NCI-H446 treated with DMSO at 0.1 percent for 48 hours (cell line): ENCODE measurements around the gene RASL10B.
"Not testable (repeated sequence)": the region's sequence is repeated elsewhere in the genome, so short reads cannot be mapped to it uniquely, and the experiment has no call there.

Experiments used
- DNase-seq: peaks from one replicate; lab custom pipeline; 2025; lab: John Stamatoyannopoulos, UW

The RASL10B gene, protein sequence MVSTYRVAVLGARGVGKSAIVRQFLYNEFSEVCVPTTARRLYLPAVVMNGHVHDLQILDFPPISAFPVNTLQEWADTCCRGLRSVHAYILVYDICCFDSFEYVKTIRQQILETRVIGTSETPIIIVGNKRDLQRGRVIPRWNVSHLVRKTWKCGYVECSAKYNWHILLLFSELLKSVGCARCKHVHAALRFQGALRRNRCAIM

DNA sequence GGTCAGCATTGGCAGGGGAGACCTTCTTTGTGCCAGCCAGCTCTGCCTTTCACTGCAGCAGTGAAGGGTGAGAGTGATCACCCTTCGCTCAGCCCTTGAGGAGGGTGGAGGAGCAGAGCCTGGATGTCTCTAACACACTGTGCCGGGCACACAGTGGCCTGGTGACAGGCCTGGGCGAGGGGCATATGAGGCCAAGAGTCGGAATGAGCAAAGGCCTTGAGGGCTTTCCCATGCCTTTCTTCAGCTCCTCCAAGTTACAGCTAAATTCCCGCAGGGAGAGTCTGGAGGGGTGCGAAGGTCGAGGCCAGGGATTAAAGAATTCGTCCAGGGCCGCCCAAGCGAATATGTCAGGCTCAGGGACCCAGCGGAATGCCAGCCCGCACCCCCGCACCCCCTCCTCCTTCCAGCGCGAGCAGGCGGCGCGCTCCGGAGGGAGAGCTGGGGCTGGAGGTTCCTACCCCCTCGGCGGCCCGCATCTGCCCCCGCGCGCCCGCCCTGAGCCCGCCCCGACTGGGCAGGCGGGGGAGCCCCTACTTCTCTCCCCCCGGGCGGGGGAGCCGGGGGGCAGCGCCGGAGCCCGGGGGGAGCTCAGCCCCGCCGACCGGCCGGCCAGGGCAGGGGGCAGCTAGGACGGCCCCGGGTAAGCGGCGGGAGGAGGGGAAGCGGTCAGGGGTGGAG, at the start of gene RASL10B:
TSS of gene RASL10B (plus strand) at position 401 of the 678 bp plus-strand sequence. CDS start 3,546 bp downstream, outside the sequence.
- DNase-seq, result no peak

DNA sequence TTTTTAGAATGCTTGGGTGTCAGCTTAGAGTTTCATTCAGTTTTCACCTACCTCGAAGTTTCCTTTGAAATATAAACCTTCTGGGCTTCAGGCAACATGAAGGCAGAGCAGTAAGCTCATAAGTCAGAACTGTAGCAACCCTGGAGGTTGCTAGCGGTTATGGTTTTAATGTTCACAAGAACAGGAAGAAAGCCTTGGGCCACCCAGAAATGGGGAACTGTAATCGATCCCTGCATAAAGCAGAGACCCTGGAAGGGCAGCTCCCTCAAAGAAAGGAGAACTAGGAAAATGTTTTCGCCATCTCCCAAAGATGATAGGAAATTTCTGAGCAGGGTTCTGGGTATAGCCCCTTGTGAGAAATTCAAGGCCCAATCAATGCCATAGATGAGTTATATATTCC, 47.8 kb upstream of the RASL10B start:
- no peak for DNase-seq

DNA sequence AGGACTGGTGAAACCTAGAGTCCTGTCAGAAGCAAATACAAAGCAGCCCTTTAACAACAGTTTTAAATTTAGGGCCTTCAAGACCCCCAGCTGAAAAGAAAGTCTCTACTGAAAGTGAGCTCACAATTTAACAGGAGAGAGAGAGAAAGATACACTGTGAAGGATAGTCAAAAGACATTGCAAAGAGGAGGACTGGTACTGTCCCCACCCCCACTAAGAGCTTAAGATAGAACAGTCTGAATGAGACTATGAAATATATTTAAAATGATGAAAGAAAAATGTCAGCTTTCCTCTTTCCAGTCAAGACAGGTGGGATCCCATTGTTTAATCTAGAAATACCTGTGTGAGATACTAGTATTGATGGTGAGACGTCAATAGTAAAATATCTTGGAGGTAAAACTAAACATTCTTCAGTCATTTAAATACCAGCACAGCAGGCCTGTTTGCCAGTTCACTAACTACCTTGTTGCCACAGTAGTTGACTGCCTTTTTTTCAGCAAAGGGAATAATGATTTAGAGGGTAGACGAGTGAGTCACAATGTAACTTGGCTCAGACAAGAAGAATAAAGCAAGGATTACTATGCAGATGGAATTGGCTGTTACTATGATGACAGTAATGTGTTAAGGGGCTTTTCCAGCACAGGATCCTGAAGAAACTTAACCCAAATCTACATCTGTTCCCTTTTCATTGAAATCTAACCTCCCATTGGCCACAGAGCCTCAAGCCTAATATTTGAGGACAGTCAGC, 47.2 kb upstream of the RASL10B start:
- DNase-seq, result peak; percentile 30

- no peak for DNase-seq
These were observed 38.8 kb upstream of the RASL10B start for GRCh38 chr17:35692512-35693210.

- DNase-seq, result no peak
These were observed 37.8 kb upstream of the RASL10B start for GRCh38 chr17:35693662-35694061.

GRCh38 chr17:35694906-35695305, 36.5 kb upstream of the RASL10B start:
- DNase-seq, result no peak

GRCh38 chr17:35695613-35696012, 35.8 kb upstream of the RASL10B start:
- DNase-seq, result no peak

DNA sequence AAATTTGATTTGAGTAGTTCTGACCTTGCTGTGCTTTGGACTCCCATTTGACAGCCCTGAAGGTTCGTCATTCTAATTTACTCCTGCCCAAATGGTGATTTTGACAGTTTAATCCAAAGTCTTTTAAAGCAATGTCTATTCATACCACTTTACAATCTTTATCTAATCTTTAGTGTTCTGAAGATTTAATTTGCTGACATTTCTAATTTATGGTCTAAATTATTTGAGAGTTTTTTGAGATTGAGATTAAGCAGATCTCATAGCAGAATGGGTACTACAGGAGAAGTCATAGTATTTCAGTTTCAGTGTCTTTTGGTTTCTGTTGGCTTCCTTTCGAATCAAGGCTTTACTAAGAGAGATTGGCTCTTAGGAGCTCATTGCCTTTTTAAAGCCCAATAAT, 32.6 kb upstream of the RASL10B start:
- DNase-seq, result no peak

GRCh38 chr17:35700150-35700549, 31.3 kb upstream of the RASL10B start:
- no peak for DNase-seq

GRCh38 chr17:35701491-35701890, 29.9 kb upstream of the RASL10B start:
- DNase-seq, result no peak

DNA sequence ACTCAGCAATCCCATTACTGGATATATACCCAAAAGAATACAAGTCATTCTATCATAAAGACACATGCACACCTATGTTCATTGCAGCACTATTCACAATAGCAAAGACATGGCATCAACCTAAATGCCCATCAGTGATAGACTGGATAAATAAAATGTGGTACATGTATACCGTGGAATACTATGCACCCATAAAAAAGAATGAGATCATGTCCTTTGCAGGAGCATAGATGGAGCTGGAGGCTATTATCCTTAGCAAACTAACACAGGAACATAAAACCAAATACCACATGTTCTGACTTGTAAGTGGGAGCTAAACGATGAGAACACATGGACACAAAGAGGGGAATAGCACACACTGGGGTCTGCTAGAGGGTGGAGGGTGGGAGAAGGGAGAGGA, 28.1 kb upstream of the RASL10B start:
- DNase-seq, result not testable (repeated sequence)

DNA sequence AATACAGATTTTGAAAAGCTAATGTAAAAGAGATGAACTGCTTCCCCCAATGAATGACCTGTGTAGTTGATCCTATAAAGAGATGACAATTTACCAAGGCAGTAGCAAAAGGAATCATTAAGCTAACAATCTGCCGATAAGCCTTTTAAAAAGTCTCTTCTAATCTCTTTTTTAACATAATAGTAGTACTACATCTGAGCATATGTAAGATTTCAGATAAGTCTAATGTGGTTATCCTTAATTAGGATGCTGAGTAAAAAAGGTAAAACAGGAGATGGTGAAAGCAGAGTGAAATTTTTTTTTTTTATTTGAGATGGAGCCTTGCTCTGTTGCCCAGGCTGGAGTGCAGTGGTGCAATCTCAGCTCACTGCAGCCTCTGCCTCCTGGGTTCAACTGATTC, 26.2 kb upstream of the RASL10B start:
- DNase-seq, result no peak

- DNase-seq, result no peak
These were observed 25.7 kb upstream of the RASL10B start for GRCh38 chr17:35705705-35706104.

DNA sequence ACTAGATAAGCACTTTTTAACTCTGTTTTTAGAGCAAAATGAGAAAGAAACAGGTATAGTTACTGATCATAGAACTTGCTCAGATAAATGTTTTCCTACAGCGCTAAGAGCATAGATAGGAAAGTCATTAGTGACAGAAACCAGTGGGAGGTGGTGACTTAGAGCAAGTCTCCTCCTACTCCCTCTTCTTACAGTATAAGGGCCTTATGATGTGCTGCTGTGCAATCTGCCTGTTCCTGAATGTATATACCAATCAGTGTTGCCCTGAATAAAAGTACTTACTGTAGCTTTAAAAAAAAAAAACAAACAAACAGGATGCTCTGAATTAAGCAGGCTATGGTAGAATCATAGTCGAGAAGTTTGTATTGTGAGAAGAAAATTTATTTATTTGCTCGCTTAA, 23.3 kb upstream of the RASL10B start:
- DNase-seq, result no peak

DNA sequence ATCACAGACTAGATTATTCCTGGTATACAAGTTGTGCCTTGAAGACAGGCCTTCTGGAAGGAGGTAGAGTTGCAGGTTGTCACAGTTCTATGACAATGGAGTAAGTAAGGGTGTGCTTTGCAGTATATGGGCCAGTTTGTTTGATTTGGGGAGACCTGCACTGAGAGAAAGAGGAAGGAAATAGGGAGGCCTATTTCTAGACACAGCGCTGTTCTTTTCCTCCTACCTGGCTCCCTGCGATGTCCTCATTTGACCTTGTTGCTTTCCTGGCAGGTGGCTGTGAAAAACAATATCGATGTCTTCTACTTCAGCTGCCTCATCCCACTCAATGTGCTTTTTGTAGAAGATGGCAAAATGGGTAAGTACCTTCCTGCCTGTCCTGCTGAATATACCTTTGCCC, 22.5 kb upstream of the RASL10B start:
- DNase-seq, result no peak

- DNase-seq, result peak; percentile 49
These were observed 21.6 kb upstream of the RASL10B start for GRCh38 chr17:35709874-35710273.

DNA sequence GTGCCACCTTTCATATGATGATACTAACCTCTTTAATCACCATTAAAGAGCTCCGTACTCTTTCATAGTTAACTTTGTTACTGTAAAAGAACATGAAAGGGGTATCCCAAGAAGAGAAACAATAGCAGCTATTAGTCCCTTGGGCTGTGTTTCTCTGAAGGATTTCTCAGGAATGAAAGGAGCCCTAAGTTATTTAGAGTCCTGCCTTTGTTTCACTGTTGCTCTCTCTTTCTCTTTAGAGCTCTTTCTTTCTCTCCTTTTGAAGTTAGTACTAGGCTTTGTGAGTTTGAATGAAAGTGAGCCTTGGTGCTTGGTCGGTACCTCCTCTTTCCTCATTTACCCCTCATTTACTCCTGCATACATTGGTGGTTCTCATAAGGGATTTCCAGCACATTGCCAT, 20.5 kb upstream of the RASL10B start:
- no peak for DNase-seq

- DNase-seq, result no peak
These were observed 18.2 kb upstream of the RASL10B start for GRCh38 chr17:35713069-35713728.

GRCh38 chr17:35714988-35715387, 16.5 kb upstream of the RASL10B start:
- no peak for DNase-seq

- DNase-seq, result no peak
These were observed 16.0 kb upstream of the RASL10B start for GRCh38 chr17:35715416-35715815.

DNA sequence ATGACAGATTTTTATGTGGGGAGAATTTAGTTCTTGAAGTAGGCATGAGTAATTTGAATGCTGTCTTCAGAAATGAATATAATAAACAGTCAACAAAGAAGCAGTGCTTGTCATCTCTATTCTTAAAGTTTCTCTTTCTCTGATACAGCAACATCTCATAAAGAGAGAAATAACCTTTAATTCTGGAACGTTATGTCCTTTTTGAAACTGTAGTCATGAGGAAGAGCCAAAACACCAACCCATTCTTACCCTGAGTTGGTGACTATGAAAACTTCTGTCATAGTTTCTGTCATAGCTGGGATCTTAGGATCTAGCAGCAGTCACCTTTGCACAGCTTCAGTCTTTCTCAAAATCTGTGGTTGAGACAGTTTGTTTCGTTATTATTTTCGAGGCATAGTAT, 15.3 kb upstream of the RASL10B start:
- DNase-seq, result no peak

DNA sequence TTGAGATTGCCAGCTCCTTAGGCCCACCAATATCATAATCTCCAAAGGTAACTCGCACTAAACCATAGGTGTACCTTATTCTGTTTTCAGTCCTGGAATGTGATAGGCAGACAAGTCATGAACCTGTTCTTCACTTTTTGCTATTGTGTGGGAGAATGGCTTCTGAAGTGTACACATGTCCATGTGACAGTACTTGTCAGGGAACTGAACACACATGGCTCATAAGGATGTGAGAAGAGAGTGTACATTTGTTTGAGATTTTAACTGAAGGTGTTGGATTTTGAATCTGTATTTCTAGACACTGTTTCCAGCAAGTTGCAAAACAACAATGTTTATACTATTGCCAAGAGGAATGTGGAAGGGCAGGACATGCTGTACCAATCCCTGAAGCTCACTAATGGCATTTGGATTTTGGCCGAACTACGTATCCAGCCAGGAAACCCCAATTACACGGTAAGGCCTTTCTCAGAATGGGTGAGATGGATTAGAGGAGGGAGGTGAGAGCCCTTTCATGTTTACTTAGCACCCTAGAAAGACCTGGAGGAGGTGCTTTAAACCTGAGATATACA, 14.5 kb upstream of the RASL10B start:
- no peak for DNase-seq
